GM18498 (cell line): Measurements from ENCODE around the gene MMRN2.
"Not testable (repeated sequence)": the region's sequence is repeated elsewhere in the genome, so short reads cannot be mapped to it uniquely, and the experiment has no call there.

Experiments used
- ATAC-seq: cut with Tn5 transposase; IDR thresholded peaks from one replicate; pipeline ENCODE4 v1.9.1; 2021; ENCODE audit warnings: mild to moderate bottlenecking, moderate library complexity; ENCODE audit not compliant: unreplicated experiment

Gene MMRN2

GRCh38 chr10:86957471-86958115, at the start of gene MMRN2:
TSS of gene MMRN2 (minus strand) at chr10:86957615. CDS start at chr10:86957541, 74 bp downstream.
- ATAC-seq, result no peak

- not testable (repeated sequence) for ATAC-seq
Measured at GRCh38 chr10:87007124-87007523, 49.7 kb upstream of the MMRN2 start.

- ATAC-seq, result no peak
Measured at GRCh38 chr10:87000491-87000890, 43.1 kb upstream of the MMRN2 start.

GRCh38 chr10:86999802-87000403, 42.5 kb upstream of the MMRN2 start:
- not testable (repeated sequence) for ATAC-seq

- ATAC-seq, result no peak
Measured at GRCh38 chr10:86992929-86993328, 35.5 kb upstream of the MMRN2 start.

GRCh38 chr10:86992456-86992855, 35.0 kb upstream of the MMRN2 start:
- no peak for ATAC-seq

GRCh38 chr10:86991362-86991761, 33.9 kb upstream of the MMRN2 start:
- not testable (repeated sequence) for ATAC-seq

- no peak for ATAC-seq
Measured at GRCh38 chr10:86988520-86988919, 31.1 kb upstream of the MMRN2 start.

- ATAC-seq, result not testable (repeated sequence)
Measured at GRCh38 chr10:86984498-86984897, 27.1 kb upstream of the MMRN2 start.

- no peak for ATAC-seq
Measured at GRCh38 chr10:86981716-86982115, 24.3 kb upstream of the MMRN2 start.

GRCh38 chr10:86981020-86981419, 23.6 kb upstream of the MMRN2 start:
- not testable (repeated sequence) for ATAC-seq

GRCh38 chr10:86979977-86980448, 22.6 kb upstream of the MMRN2 start:
- ATAC-seq, result no peak

GRCh38 chr10:86979296-86979818, 21.9 kb upstream of the MMRN2 start:
- no peak for ATAC-seq

- not testable (repeated sequence) for ATAC-seq
Measured at GRCh38 chr10:86978457-86978856, 21.0 kb upstream of the MMRN2 start.

GRCh38 chr10:86976362-86977056, 19.1 kb upstream of the MMRN2 start:
- no peak for ATAC-seq

- no peak for ATAC-seq
Measured at GRCh38 chr10:86974484-86974883, 17.1 kb upstream of the MMRN2 start.

- no peak for ATAC-seq
Measured at GRCh38 chr10:86972613-86973380, 15.4 kb upstream of the MMRN2 start.

- ATAC-seq, result peak; percentile 89
Measured at GRCh38 chr10:86971232-86971991, 14.0 kb upstream of the MMRN2 start.

- ATAC-seq, result no peak
Measured at GRCh38 chr10:86970982-86971231, 13.5 kb upstream of the MMRN2 start.

- ATAC-seq, result no peak
Measured at GRCh38 chr10:86970162-86970981, 13.0 kb upstream of the MMRN2 start.
